Pancreas (tissue), 10 donors: Measurements from ENCODE around the gene REV3L. TPM values are rescaled to one million over a fixed set of nuclear protein-coding genes. Genes with fewer than 3 reads are reported as not detected.
"Not testable (repeated sequence)": the region's sequence is repeated elsewhere in the genome, so short reads cannot be mapped to it uniquely, and the experiment has no call there.

Experiments used
- ATAC-seq, 4 donors: fragments of 200-7000 bp; cut with Tn5 transposase; one replicate each; pipeline versions ENCODE4 v1.8.0 to v1.9.1; 2020; ENCODE audit warnings: mild to moderate bottlenecking in 4 of 4, moderate library complexity in 4 of 4
- DNase-seq, 6 donors: peaks; one replicate each; pipeline ENCODE4 v3.0.0-alpha.2; 2020
- FAIRE-seq: peaks from 2 replicates; lab custom pipeline; 2012; peaks lifted over from hg19 to GRCh38; lab: Jason Lieb, UNC
- H3K27ac ChIP-seq, 4 donors: fragments of 200-600 bp; sonication (generic); 1 replicate in 3 of 4; 2 replicates in 1 of 4; pipeline versions ENCODE4 v1.5.0 to v1.8.0; 2020
- H3K27me3 ChIP-seq, 4 donors: fragments of 200-600 bp; one replicate each; pipeline ENCODE4 v1.8.0; 2021
- H3K36me3 ChIP-seq, 3 donors: fragments of 200-600 bp; sonication (generic) in 1 of 3; one replicate each; pipeline versions ENCODE4 v1.5.0 to v1.8.0; 2020 to 2021
- H3K4me1 ChIP-seq, 3 donors: fragments of 200-600 bp; one replicate each; pipeline ENCODE4 v1.8.0; 2021
- H3K4me3 ChIP-seq, 4 donors: fragments of 200-600 bp; sonication (generic) in 2 of 4; one replicate each; pipeline versions ENCODE4 v1.5.0 to v1.8.0; 2020 to 2021
- H3K9me3 ChIP-seq, 4 donors: fragments of 200-600 bp; one replicate each; pipeline ENCODE4 v1.8.0; 2021
- WGBS, 2 donors: extraction: QIAGEN DNeasy Blood & Tissue Kit; methylation state at CpG; one replicate each; pipeline ENCODE4 v1.1.7; 2013; 5-methylcytosine and 5-hydroxymethylcytosine counted together
- intact Hi-C, 3 donors: fragments of 100-400 bp; cut with DNase I; formaldehyde crosslinking; loops; one replicate each; pipeline versions ENCODE4 v1.11.1 to v1.14.2; 2022
- polyA plus RNA-seq, 2 donors: library from polyadenylated mRNA; stranded (reverse); fragments of 200-250 nt; gene quantifications; one replicate each; pipeline ENCODE4 v1.2.3, GENCODE V29; 2013
- total RNA-seq, 6 donors: library from RNA; stranded (reverse); fragmentation: NEBNext Ultra II Directional in 4 of 6; extraction: Animal tissue kit (Norgen Biotek cat#: 25700) in 4 of 6; gene quantifications; one replicate each; pipeline versions ENCODE4 v1.2.1 to v1.2.4, GENCODE V29; 2021 to 2023
- TF ChIP-seq, protein P1 (sequence below), 4 donors: fragments of 200-600 bp; sonication (generic) in 3 of 4; IDR thresholded peaks; one replicate each; pipeline versions ENCODE4 v1.5.0 to v1.8.0; 2021; ENCODE audit warnings: antibody characterized with exemption in 4 of 4
- donor health status: healthy with polysubstance abuse.
- donor health status: DM: no; HTN: no; CAD: no; lungs with moderate emphysema.
- donor health status: DM: no; HTN: no; CAD: no.
- donor health status: control.
- donor health status: control.
- donor health status: Bipolar disorder and iron deficiency.
- donor health status: DM: yes; HTN: yes; CAD: no.
- donor health status: DM: no; HTN: no; CAD: no.
- donor health status: DM: no; HTN: no; CAD: no.
- donor health status: DM: yes; HTN: yes; CAD: no.

The REV3L gene
- total and polyA plus RNA-seq, 8 donors = 6.9 to 22.0 (median 15.2) TPM

DNA sequence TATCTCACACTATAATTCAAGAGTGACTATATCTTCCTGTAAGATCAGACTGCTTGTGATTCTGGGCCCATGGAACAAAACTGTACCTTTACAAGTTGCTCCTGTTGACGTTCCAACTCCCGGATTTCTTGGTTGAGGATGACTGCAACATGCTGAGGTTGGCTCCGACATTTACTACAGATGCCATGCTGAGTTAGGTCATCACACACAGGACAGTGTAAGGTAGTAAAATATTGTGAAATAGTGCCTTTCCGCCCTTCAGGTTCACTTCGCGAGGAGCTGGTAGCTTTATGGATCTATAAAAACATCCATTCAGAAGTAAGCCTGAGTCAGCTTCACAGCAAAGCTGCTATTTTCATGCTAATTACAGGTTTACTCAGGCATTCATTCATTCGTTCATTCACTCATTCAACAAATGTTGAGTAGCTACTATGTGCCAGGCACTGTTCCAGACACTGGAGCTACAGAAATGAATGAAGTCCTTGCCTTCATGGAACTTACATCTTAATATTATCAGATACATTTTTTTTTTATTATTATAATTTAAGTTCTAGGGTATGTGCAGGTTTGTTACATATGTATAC, 175.7 kb downstream of the REV3L start:
- H3K9me3 ChIP-seq = no peaks in the 10 kb centered on the region
- no peak overlapping the region for H3K4me3 ChIP-seq
- no peak for FAIRE-seq
- peaks cover 0 to 45% (median 10%) of the 10 kb centered on the region in 3 donors for H3K36me3 ChIP-seq
- no peak overlapping the region for H3K27ac ChIP-seq
- intact Hi-C loops = no loop called here
- no peaks in the 10 kb centered on the region for H3K4me1 ChIP-seq
- TF ChIP-seq, protein P1, sequence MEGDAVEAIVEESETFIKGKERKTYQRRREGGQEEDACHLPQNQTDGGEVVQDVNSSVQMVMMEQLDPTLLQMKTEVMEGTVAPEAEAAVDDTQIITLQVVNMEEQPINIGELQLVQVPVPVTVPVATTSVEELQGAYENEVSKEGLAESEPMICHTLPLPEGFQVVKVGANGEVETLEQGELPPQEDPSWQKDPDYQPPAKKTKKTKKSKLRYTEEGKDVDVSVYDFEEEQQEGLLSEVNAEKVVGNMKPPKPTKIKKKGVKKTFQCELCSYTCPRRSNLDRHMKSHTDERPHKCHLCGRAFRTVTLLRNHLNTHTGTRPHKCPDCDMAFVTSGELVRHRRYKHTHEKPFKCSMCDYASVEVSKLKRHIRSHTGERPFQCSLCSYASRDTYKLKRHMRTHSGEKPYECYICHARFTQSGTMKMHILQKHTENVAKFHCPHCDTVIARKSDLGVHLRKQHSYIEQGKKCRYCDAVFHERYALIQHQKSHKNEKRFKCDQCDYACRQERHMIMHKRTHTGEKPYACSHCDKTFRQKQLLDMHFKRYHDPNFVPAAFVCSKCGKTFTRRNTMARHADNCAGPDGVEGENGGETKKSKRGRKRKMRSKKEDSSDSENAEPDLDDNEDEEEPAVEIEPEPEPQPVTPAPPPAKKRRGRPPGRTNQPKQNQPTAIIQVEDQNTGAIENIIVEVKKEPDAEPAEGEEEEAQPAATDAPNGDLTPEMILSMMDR (IDR thresholded peaks at IDR 0.05) = no peak
- no peak for ATAC-seq
- no peak for DNase-seq
- H3K27me3 ChIP-seq = no peaks in the 10 kb centered on the region
- WGBS, 2 donors = 92 to 95% methylated on average over 7 of the region's 7 CpGs

DNA sequence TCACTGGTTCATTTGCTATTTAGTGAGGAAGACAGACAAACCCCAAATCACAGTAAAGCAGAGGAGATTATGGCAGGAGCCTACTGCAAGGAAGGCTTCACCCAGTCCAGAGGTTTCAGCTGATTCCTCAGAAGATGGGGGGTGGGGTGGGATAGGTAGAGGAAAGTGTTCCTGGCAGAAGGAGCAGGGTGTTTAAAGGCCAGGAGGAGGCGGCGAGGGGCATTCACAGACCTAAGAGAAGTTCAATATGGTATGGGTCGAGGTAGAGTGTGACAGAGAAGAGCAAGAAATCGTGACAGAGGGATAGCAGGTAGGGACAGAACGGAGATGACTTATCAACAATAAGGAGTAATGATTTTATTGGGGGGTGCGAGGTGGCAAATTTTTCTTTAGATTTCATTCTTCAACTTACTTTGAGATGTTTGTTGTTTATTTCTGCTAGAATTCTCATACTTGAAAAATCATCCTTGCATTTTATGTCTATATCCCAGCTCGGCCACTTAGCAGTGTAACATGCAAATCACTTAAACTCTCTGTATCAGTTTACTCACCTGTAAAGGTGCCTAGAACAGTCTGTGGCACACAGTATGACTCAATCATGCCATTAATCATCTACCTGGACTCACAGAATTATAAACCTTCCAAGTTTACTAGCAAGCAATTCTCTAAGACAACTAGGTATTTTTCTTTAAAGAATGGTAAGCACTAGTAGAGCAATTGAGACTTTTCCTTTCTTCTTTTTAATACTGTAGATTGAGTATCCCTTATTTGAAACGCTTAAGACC, 176.7 kb downstream of the REV3L start:
- peaks cover 0 to 45% (median 7%) of the 10 kb centered on the region in 3 donors for H3K36me3 ChIP-seq
- intact Hi-C loops = no loop called here
- FAIRE-seq (no peak), ATAC-seq (no peak), DNase-seq (no peak)
- no peak overlapping the region for H3K27ac ChIP-seq
- TF ChIP-seq, protein P1 (IDR thresholded peaks at IDR 0.05) = no peak
- H3K27me3 ChIP-seq = no peaks in the 10 kb centered on the region
- no peaks in the 10 kb centered on the region for H3K9me3 ChIP-seq
- no peaks in the 10 kb centered on the region for H3K4me1 ChIP-seq
- H3K4me3 ChIP-seq = no peak overlapping the region
- WGBS, 2 donors = 96 to 98% methylated on average over 8 of the region's 8 CpGs

DNA sequence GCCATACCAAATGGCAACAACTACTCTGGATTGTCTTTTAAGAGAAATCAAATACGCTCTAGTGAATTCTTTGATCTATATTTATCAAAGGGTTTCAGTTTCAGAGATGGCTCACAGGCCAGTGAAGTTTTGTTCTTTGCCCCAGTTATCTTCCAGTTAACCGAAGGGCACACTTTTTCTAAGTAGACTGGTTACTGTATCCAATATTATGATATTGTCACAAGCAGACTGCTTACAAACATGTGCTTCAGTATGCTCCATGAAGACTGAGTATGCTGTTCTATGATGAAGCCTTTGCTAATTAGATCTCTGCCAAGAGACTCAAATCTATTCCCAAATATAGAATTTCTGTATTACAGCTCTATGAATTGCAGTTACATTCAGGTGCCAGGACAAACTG, 181.1 kb downstream of the REV3L start:
- TF ChIP-seq, protein P1 (IDR thresholded peaks at IDR 0.05) = no peak
- Histone ChIP-seq H3K4me3 (no peak overlapping the region), H3K4me1 (no peaks in the 10 kb centered on the region), H3K36me3 (peaks cover 0 to 9% (median 3%) of the 10 kb centered on the region in 3 donors), H3K9me3 (no peaks in the 10 kb centered on the region), H3K27ac (no peak overlapping the region), H3K27me3 (no peaks in the 10 kb centered on the region)
- FAIRE-seq = no peak
- intact Hi-C loops = no loop called here
- 71 to 98% methylated on average over 2 of the region's 2 CpGs for WGBS, 2 donors
- no peak for DNase-seq
- ATAC-seq = no peak

DNA sequence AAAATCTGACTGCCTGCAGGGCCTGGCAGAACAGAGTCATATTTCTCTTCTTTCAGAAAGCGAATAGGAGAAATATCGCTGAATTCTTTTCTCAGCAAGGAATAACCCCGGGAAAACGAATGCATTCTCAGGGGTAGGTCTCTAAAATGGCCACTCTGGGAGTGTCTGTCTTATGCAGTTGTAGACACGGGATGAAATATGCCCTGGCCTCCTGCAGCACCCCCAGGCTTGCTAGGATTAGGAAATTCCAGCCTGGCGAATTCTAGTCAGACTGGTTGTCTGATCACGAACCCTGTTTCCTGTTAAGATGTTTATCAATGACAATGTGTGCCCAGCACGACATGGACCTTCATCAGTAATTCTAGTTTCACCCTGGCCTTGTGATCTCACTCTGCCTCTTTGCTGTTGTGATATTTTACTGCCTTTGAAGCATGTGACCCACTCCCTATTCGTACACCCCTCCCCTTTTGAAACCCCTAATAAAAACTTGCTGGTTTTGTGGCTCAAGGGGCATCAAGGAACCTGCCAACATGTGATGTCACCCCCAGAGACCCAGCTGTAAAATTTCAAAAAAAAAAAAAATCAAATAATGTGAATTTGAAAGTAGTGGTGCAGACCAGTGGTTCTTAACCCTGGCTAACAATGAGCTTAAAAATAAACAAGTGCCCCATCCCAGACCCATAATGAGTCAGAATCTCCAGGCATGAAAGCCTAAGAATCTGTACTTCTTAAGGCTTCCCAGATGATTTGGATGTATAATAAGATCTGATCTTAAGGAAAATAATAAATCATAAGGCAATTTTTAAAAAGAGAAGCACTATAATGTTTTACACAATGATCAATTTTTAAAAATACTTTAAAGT, 181.8 kb downstream of the REV3L start:
- ATAC-seq, H3K27me3 ChIP-seq, intact Hi-C loops, H3K4me3 ChIP-seq, FAIRE-seq, H3K4me1 ChIP-seq, H3K36me3 ChIP-seq, H3K9me3 ChIP-seq, H3K27ac ChIP-seq, DNase-seq: not testable (repeated sequence)
- 95% methylated on average over 9 of the region's 9 CpGs for WGBS, 2 donors

DNA sequence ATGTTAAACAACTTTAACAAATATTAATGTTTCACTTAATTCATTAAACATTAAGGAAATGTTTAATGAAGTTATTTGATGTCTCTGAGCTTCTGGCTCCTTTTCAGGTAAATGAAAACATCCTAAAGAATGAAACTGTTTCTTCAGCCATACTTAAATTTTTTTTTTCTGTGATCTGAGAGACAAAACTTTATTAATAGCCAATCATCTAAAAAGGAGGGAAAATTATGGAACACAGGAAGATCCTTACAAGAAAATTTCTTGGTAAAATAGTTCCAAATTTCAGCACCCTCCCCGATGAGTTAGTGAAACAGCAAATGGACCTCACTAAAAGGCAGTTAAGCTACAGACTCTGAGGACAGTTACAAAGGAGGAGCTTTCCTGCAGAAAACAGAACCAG, 185.2 kb downstream of the REV3L start:
- ATAC-seq = no peak
- Histone ChIP-seq H3K27me3 (no peaks in the 10 kb centered on the region), H3K36me3 (peaks cover 0 to 3% (median 0%) of the 10 kb centered on the region in 3 donors), H3K27ac (no peak overlapping the region), H3K9me3 (no peaks in the 10 kb centered on the region), H3K4me3 (no peak overlapping the region), H3K4me1 (no peaks in the 10 kb centered on the region)
- TF ChIP-seq, protein P1 (IDR thresholded peaks at IDR 0.05) = no peak
- 93 to 97% methylated on average over 1 of the region's 1 CpG for WGBS, 2 donors
- DNase-seq = no peak
- intact Hi-C loops = no loop called here
- no peak for FAIRE-seq
